ENCODE results near the gene TANC1.

TANC1 gene

GRCh38 chr2:158996378-158996993, 28.0 kb downstream of the TANC1 start:
- no peak for DNase-seq

- no peak for DNase-seq
These were observed 28.8 kb downstream of the TANC1 start for GRCh38 chr2:158997037-158997790.

DNA sequence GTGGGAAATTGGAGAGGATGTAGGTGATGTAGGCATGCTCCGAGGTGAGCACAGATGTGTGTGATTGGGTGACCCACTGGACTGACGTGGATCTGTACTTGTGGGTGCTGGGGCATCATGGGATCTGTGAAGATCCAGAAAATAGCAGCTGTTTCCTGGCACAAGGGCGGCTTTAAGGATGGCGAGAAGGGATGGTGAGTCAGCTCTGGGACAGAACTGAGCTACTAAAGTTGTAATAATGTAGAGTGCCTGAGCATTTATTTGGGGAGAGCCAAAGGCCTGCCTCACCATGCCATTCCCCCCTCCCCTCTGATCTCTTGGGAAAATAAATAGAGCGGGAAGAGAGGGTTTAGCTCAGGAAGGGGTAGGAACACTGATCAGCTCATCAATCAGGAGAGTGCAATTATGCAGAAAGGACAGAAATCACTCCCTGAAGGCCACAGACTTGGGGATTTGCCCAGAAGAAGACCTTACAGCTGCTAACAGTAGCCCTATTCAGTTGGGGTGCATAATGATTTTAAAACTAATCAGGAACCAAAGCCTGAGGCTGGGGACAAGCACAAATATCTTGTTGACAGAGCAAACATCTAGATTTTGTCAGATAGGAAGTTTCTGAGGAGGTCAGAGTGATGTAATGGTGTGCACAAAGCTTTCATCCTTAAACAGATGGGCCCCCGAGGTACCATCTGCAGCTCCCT, 30.3 kb downstream of the TANC1 start:
- DNase-seq, result no peak

DNA sequence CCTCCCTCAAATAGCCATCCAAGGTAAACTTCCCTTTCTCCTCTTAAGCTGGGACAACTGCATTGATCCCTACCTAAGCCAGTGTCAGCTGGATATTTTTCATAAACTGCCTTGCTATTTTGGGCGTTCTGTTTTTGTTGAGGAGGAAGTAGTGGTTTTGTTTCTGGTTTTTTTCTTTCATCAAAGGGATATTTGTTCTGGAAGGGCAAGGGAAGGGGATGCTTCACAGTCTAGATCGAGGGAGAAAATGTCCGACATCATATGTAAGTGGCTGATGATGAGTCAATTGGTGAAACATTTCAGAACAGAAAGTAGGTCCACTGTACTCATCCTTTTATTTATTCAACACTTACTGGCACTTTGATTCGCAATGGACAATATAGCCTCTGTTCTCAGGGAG, 31.0 kb downstream of the TANC1 start:
- no peak for DNase-seq

GRCh38 chr2:159000072-159000471, 31.6 kb downstream of the TANC1 start:
- DNase-seq, result no peak

DNA sequence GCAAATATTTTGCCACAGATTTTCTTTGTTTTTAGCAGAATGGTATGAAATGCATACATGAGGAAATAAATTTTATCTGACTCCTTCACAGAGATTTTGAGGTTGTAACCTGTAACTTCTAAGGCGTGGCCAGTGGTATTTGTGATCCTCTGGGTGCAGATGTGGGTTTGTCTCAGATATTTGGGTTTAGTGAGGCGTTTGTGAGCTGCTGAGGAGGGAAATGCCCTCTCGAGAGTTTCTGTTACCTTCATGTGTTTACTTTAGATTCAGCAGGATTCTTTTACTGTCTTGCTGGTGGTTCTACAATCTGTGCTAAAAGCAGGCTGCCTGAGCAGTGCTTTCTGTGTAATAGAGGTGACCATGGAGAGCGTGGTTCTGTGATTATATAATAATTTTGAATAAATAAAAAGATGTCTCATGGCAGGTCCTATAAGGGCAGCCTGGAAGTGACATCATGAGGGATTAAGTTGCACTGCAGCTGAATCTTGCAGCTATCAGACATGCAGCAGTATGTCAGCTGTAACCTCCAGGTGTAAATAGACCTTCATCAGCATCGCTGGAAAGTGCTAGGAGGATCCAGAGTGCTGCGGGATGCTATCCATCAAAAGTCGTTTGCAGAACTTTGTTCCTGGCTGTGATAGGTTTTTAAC, 34.1 kb downstream of the TANC1 start:
- no peak for DNase-seq

DNA sequence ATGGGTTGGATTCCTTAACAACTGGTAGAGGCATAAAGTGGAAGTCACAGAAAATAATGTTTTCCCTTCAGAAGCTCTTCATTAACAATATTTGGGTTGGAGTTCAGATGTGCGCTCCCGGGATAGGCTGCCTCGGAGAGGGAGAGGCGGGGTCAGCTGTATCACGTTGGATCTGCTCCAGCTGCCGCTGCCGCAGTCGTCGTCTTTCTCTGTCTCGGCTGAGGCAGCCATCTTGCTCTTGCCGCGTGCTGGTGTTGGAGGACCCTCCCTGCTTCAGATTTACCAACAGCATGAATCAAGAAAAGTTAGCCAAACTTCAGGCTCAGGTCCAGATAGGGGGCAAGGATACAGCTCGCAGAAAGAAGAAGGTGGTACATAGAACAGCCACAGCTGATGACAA, 35.1 kb downstream of the TANC1 start:
- DNase-seq, result no peak

- no peak for DNase-seq
These were observed 36.4 kb downstream of the TANC1 start for GRCh38 chr2:159004849-159005248.

- no peak for DNase-seq
These were observed 41.5 kb downstream of the TANC1 start for GRCh38 chr2:159009940-159010339.

DNA sequence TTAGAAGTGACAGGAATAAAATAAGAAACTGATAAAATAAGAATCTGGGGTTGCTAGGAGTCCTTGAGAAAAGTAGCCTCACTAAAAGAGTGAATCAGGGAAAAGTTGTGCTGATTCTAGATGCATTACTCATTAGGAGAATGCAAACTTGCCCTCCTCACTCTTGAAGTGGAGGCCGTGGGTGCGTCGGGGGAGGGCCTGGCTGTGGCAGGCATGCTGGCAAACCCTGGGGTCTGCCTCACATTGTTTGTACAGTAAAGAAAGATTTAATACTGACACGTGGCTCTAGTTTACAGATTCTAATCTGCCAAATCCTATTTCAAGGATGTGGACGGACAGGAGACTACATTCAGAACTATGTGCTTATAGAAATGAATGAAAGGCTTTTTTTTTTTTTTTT, 41.9 kb downstream of the TANC1 start:
- no peak for DNase-seq

GRCh38 chr2:159010963-159011362, 42.5 kb downstream of the TANC1 start:
- DNase-seq, result no peak

GRCh38 chr2:159012142-159012541, 43.7 kb downstream of the TANC1 start:
- no peak for DNase-seq

DNA sequence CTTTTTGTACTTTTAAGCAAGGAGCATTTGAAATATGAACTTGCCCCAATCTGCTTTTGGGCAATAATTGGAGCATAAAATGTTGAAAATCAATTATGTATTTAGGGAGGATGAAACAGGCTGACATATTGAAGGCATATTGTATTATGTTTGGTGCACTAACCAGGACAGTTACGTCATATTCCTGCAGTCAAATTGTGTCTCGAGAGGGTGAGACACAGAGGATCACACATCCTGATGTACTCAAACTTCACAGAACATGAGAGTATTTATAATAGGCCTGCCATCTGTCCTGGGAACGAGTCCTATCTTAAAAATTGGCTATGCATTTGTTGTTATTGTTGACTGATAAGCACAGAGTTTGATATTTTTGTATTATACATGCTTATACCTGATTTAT, 44.7 kb downstream of the TANC1 start:
- DNase-seq, result no peak

DNA sequence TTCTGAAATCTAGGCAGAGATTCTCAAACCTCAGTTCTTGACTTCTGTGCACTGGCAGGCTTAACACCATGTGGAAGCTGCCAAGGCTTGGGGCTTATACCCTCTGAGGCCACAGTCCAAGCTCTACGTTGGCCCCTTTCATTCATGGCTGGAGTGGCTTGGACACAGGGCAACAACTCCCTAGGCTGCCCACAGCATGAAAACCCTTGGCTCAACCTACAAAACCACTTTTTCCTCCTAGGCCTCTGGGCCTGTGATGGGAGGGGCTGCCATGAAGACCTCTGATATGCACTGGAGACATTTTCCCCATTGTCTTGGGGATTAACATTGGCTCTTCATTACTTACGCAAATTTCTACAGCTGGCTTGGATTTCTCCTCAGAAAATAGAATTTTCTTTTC, 46.7 kb downstream of the TANC1 start:
- DNase-seq, result no peak

GRCh38 chr2:159015823-159016222, 47.4 kb downstream of the TANC1 start:
- DNase-seq, result no peak

DNA sequence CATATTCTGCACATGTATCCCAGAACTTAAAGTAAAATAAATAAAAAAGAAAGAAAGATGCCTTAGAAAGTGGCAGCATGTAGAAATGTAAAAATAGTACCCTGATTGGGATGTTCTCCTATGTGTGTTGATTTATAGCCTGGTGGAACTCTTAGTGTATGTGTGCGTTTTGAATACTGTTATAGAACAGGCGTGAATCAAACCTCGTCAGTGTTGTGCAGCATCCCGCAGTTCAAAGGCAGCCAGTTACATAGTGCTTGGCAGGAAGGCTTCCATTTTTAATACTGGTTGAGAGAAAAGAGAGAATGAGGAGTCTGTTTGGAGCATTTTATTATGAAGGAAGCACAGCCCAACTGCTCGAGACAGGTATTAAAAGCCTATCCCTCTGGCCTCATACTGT, 49.4 kb downstream of the TANC1 start:
- no peak for DNase-seq

DNA sequence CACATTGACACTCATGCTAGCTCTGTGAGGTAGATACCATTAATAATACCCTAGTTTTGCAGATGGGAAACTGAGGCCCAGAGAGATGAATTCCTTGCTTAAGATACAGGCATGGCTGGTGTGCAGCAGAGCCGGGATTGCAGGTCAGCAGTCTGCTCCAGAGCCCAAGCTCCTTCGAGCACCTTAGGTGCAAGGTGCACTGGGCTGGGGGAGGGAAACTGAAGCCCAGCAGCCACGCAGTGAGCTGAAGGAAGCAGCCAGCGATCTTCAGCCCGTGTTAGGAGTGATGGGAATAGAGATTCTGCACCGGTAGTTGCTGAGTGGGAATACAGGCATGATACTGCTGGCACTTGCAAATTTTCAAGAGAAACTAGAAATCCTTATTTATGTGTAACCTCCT, 50.6 kb downstream of the TANC1 start:
- DNase-seq, result no peak

DNA sequence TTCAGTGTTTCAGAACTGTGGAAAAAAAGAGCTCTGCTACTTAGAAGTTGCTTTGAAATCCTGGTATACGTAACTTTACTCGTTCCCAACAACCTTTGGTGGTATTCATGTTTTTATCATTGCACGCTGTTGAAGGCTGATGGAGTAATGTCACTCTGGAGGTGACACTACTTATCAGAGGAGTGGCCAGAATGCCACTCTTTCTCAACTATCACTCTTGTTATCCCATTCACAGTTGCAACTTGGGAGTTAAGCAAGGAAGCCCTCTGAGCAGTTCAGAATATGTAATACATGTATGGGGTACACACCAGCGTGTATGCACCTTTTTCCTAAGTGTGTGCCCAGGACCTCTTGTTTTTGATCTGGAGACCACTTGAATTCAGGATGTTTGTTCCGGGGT, 53.6 kb downstream of the TANC1 start:
- DNase-seq, result no peak

DNA sequence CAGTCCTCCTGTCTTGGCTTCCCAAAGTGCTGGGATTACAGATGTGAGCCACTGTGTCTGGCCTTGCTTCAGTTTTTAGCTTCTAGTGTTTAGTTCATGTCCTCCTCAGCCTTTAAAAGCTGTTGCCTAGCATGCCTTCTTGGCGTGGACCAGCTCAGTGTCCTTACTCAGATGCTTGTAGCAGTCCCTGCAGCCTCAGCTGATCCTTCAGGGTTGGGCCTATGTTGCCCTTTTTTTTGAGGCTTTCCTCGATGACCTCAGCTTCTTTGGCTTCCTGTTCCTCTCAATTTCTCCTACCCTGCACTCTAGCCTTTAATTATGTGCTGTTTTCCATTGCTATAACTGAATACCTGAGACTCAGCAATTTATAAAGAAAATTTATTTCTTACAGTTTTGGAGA, 57.7 kb downstream of the TANC1 start:
- no peak for DNase-seq

GRCh38 chr2:159028776-159029175, 60.3 kb downstream of the TANC1 start:
- DNase-seq, result no peak

DNA sequence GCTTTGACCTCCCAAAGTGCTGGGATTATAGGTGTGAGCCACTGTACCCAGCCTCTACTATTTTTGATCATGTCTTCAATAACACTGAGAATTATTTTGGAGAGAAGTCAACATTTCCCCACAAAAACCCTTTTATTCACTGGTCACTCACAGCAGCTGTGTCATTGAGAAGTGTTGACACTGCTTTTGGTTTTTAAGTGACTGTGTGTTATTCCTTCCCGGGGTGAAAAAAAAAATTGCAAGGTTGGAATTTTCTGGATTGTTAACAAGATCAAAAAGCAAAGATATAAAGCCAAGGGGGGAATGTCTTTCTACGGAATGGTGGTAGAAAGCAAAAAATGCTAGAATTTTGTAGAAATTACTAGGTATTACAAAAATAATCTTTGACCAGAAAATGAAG, 61.5 kb downstream of the TANC1 start:
- no peak for DNase-seq

GRCh38 chr2:159030674-159031380, 62.4 kb downstream of the TANC1 start:
- DNase-seq, result no peak

- no peak for DNase-seq
These were observed 63.7 kb downstream of the TANC1 start for GRCh38 chr2:159032146-159032545.

Data from CD4-positive, alpha-beta T cell treated with Interleukin-1 beta for 1 hour (primary cell).